GM19351 (cell line): ENCODE data around the gene PTS.

Experiments
- ATAC-seq: cut with Tn5 transposase; IDR thresholded peaks from one replicate; pipeline ENCODE4 v1.9.1; 2021; ENCODE audit warnings: mild to moderate bottlenecking, moderate library complexity; ENCODE audit not compliant: unreplicated experiment

PTS gene

DNA sequence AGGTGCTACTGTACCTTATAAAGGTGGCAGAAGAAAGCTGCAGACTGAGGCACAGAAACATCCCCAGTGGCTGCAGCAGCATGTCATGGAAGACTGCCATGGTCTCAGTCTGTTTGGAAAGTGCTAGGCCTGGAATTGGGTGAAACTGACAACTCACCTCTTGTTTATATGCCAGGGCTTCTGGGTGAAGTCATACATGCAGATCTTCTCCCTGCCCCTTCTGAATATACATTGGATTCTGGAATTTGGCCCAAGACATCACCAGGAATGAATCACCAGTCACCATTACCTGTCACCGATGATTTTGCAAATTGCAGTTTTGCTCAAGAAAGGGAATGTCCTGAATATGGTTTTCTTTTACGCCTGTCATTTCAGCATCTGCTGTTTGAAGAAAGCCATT is 34.3 kb downstream of the PTS start, which contains the start of gene PLET1:
Gene PLET1, minus strand, starts transcription at position 371 of the 400 bp plus-strand sequence. Its CDS starts 271 bp downstream, at position 100.
- ATAC-seq, result no peak

DNA sequence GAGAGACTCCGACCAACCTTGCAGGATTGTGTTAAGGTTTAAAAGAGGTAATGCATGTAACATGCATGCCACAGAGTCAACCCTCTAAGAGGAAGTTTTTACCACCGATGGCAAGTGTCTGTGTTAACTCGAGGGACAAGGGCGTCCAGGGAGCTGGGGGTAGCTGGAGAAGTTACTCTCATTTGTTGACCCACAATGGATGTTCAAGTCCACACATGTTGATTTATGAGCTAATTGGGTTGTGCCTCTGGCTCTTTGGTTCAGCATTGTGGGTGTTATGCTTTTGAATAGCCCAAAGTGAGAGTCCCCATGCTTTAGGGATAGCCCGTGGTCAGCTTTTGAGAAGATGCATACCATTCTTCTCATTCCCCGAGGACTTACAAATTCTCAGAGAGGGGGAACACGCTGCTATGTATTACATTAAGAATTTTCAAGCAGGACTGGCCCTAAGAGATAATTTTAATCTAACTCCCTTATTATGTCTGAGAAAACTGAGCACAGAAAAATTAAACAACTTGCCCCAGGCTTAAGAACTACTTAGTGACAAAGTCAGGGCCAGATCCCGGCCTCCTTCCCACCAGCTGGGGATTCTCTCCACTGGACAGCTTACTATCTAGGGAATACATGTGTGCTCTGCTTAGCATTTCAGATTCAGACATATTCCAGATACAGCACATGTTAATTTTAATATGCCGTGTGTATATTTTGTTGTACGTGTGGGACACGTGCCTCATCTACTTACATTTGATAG is 39.6 kb downstream of the PTS start:
- ATAC-seq, result no peak

DNA sequence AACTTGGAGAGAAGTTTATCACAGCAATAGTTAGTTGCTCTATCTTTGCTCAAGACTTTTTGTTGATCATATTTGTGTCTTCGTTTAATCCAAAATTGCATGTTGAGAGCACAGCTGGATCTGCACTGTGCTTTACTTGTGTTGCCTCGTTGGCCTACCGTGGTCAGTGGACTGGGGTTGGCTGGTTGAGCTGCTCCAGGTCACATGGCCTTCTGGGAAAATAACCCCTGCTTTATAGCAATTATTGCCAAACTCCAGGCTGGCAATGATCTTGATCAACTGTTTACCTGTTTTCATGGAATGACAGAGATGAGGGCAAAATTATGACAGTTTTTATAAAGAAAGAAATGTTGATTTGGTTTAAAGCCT is 40.2 kb downstream of the PTS start:
- ATAC-seq, result no peak

DNA sequence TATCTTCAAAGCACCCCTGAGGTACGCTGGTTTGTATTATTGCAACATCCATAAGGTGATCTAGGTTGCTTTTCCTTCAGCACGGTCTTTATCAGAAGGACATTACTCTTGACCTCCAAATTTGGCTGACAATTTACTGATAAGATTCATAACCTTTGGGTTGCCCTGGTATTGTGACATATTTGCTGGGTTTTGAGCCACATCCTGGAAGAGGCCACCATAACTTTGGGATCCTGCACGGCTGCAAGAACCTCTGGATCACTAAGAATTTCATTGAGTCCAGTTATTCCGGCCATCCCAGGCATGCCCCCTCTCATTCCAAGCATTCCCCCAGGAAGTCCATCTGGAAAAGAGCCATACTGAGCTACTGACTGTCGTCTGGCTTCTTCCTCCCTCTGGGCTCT is 41.0 kb downstream of the PTS start:
- ATAC-seq, result no peak

DNA sequence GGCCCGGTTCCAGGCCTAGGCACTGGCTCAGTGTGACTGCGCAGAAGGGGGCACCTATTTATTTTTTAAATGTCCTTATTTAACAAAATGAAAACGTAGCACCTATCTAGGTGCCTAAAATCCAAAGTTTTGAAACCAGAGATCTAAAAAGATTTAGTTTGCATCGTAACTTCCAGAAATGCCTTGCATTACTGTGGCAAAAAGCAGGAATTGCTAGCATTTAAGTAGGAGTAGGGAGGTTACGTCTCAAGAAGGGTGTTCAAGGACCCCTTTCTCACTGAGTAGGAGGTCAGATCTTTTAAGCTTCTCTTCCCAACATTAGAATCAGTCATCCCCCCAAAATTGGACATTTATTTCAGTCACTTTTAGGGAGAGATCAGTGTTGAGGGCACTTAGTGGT is 42.2 kb downstream of the PTS start:
- no peak for ATAC-seq

DNA sequence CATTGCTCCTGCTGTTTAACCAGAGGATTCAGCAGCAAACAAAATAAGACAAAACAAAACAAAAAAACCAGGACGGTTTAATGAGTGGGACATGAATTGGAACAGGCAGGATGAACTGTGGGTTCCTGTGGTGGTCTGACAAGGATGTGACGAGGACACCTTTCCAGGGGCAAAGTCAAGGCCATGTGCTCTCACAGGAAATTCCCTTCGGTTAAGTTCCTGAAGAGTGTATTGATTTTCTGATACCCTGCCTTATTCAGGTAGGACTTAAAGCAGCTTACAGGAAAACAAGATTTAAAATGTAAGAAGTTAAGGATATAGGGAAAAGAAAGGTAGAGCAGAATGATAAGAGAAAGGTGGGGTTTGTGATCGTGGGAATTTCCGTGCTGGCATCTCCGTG is 42.9 kb downstream of the PTS start:
- no peak for ATAC-seq

DNA sequence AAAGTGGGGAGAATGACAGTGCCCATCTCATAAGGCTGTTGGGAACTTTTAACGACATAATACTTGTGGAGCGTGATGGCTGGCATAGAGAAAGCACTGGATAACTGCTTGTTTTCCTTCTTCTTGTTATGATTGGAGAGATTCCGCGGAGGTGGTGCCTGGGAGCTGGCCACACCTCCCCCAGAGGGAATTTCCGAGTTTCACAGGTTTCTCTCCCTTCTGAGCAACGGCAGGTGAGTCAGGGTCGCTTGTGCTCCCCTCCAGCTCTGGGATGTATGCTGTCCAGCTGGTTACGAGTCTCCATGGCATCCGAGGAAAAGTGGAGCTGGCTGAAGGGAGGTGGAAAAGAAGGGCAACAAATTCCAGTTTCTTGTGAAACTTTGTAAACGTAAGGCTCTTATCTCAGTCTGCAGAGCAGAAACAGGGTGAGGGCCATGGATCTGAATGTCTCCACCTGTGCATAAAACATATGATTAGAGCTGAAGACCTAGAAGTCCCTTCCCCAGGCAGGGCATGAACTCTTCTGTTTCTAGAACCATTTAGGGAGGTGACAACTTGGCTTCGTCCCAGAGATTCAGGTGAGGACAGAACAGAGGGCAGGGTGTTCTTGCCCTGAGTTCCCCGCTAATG is 44.4 kb downstream of the PTS start:
- ATAC-seq, result no peak

DNA sequence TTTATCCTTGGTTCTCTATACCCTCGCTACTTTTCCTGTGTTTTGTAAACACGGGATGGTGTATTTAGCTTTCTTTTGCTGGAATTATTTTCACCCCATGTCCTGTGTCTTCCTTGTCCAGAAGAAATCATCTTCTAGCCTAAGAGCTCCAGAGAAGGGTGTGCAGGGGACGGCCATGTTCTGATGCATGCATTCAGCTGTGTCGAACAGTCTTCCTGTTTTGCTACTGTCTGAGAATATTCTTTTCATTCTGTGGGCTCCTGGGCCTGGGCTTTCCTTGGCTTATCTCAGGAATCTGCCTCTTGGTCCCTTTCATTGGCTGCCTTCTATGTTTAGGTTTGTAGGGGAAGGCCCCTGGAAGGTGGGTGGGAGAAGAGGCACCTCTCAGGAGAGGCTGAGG is 45.0 kb downstream of the PTS start:
- ATAC-seq, result no peak

DNA sequence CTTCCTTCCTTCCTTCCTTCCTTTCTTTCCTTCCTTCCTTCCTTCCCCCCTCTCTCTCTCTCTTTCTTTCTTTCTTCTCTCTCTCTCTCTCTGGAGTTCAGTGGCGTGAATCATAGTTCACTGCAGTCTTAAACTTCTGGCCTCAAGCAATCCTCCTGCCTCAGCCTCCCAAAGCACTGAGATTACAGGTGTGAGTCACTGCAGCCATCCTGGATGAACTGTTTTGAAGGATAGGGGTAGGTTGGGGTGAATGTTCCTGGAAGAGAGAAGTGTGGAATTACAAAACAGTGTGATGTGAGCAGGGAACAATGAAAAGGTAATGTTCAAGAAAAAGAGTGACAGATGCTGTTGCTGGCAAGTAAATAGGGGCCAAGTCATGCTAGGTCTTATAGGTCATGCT is 46.8 kb downstream of the PTS start:
- ATAC-seq, result no peak

DNA sequence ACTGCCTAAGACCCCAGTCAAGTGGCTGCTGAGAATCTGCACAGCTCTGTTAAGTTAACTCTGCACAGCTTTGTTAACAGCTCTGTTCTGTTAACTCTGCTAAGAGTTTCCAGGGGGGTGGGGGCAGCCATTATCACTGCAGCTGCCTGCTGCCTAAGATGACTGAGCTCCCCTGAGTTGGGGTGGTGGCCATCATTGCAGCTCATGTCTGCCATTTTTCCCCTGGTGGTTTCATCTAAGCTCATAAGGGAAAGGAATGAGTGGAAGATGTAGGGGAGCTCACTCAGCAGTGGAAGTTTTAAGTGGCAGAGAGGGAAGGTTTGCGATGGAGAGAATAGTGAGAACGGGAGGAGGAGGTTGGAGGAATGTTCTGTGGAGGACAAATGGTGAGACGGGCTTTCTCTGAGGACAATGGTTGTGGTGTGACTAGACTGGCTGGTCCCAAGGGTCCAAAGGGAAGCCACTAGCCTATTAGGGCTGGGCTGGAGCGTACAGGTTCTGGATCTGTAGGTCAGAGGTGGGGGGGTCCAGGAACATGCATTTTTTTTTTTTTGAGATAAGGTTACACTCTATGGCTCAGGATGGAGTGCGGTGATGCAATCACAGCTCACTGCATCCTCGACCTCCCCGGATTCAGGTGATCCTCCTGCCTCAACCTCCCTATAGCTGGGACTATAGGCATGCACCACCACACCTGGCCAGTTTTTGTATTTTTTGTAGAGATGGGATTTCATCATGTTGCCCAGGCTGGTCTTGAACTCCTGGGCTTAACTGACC is 48.0 kb downstream of the PTS start:
- no peak for ATAC-seq

DNA sequence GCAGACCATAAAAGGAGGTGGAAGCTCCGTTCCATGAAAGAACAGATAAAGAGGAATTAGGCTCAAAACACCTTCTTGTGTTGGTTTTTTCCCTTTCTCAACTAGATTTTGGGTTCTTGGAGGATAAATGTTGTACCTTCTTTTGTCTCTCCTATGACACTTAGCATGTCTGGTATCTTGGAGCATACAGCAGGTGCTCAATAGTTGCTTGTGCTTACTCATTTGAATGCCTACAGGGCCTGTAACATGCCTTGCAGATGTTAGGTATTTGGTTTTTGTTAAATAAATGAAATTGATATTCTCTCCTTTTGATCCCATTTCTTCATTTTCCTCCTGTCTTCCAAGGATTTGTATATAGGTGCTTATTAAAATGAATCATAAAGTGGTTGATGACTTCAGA is 50.8 kb downstream of the PTS start:
- ATAC-seq, result no peak

DNA sequence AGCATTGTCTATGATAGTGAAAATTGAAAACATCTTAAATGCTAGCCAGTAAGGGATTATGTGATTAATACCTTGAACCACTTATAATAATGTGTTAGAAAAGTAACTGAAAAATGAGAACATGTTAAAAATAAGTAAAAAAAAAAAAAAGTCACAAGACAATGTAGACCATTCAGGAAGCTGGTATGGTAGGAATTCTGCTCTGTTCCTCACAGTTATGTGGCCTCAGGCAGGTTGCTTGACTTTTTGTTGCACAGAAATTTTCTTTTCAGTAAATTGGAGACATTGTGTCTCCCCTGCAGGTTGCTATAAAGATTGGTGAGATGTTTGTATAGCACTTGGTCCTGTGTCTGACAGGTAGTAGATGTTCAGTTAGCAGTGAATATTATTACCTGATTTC is 51.7 kb downstream of the PTS start:
- ATAC-seq, result no peak

DNA sequence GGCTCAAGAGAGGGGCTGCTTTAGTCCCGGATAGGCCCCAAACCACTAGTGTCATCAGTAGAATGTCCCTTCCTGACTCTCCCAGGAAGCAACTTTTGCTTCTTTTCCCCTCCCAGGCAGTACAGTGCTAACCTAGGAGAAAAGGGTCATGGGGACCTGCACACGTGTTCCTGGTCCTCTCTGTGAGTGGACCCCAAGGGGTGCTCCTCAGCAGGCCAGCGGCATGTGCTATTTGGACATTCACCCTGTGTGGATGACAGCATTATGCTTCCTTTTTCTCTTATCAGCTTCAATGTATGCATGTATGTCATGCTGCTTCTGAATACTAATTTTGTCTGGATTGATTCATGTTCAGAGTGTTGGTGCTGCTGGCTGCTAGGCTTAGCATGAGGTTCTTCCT is 52.6 kb downstream of the PTS start:
- ATAC-seq, result no peak

DNA sequence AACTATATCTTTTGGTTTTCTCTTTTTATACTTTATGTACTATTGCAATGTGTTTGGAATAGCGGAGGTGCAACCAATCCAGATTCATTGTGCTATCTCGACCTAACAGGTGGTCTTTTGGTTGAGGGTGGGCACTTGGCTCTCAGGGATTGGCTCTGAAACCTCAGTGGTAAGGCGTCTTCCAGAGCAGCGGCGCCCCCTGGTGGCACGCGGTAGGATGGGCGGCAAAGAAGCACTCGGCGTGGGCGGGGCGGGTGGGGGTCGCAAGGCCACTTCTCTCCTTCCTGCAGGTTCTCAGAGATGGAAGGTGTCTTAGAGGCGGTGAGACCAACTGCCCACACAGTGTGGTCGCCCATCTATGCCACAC is 53.7 kb downstream of the PTS start:
- ATAC-seq, result peak; percentile 59

DNA sequence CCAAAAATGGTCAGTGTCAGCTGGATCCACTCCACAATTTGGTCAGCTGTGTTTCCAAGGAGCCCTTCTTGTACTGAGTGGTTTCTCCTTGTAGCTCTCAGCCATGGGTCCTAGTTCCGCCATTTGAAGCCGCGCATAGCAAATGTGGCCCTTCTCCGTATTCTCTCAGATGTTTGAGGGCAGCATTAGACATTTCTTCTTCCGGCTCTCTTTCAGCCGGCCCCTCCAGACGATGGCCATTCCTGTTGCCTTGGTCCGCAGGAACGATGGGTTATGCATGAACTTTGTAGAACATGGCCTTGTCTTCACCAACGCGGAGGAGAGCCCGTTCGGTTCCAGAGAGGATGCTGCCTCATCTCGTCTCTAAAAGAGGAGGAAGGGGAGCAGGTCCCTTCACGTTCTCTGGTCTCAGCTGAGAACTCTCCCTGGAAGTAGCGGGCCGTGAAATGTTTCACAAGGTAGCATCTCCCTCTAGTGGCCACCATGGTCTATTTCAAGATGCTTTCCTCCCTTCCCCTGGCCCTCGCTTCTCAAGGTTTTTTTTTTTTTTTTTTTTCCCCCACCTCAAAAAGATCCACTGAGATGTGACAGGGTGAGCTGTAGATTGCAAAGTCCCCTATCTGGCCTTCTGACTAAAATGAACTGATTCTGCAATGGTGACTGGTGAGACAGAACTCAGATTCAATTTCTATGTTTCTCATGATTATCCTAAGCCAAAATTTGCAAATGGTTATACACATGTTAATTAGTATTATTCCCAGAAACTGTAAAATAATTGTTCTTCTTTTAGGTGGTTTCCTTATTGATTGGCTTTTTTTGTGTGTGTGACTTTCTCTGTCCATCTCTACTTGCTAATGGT is 54.3 kb downstream of the PTS start:
- ATAC-seq, result peak; percentile 87

DNA sequence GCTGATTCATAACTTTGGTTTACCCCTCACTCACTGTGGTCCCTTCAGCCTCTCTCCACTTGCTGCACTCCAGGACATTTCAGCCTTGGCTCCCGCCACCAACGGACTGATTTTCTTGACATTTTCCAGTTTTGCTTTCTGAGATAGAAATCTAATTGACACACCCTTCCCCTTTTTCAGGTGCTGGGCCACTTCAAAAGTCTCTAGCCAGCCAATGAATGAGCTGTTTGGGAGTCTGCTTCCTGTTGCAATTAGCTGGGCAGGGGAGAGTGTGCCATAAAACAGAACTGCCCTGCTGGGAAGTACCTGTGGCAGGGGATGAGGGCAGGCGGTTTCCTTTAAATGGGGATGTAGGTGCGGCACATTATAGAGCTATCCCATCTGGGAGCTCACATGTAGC is 55.5 kb downstream of the PTS start:
- no peak for ATAC-seq
